HG02870 (cell line): ENCODE data around the gene SYNM.
A peak's percentile ranks its signal among the peaks of the same experiment; 100 is the strongest.

Experiments used
- ATAC-seq: cut with Tn5 transposase; IDR thresholded peaks from one replicate; pipeline ENCODE4 v1.9.1; 2021; ENCODE audit warnings: mild to moderate bottlenecking, moderate library complexity; ENCODE audit not compliant: unreplicated experiment

The SYNM gene

DNA sequence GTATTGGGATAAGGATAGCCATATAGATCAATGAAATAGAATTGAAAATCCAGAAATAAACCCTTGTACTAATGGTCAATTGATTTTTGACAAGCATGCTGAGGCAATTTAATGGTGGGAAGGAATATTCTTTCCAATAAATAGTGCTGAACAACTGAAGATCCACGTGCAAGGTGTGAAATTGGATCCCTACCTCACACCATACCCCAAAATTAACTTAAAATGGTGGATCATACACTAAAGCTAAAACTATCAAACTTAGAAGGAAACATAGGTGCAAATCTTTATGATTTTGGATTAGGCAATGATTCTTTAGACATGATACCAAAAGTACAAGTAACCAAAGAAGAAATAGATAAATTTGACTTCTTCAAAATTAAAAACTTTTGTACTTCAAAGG lies 22.1 kb upstream of the SYNM start:
- no peak for ATAC-seq

GRCh38 chr15:99084965-99085364 lies 19.9 kb upstream of the SYNM start:
- ATAC-seq = no peak

- ATAC-seq = no peak
Observed at GRCh38 chr15:99085413-99086326, 19.2 kb upstream of the SYNM start.

DNA sequence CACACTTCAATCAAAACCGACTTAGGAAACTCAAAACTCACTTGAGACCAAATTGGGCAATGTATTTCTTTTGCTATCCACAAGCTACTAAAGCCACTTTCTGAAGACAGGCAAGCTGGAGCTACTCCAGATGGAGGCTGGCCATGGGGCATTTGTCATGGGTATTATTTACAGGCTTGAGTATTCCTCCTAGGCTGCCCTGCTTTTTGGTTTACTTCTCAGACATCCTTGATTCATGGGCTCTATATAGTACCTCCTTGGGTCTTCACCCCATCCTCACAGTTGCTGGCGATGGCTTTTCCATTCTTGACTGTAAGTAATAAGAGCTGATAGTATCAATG lies 18.6 kb upstream of the SYNM start:
- ATAC-seq = no peak

DNA sequence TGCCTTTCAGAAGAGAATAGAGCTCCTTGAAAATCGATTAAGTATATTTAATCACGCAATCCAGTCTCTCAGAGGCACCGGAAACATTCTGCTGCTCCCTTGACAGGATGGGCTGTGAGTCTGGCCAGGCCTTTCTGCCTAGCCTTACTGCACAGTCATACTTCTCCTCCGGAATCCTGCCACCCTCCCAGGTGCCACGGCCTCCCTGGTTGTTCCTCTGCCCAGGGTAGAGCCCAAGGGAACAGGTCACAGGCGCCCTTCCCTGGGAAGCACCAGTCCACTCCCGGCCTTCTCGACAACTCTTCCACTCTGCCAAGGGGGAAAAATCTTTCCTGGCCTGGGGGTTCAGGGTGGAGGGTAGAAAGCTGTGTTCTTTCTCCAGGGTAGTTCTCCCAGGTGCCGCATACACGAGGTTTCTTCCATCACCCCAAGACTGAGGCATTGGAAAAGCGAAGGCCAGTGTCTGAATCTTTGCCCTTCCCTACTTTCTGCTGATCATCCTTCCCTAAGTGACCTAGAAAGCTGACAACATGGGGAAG lies 17.4 kb upstream of the SYNM start:
- ATAC-seq = no peak

DNA sequence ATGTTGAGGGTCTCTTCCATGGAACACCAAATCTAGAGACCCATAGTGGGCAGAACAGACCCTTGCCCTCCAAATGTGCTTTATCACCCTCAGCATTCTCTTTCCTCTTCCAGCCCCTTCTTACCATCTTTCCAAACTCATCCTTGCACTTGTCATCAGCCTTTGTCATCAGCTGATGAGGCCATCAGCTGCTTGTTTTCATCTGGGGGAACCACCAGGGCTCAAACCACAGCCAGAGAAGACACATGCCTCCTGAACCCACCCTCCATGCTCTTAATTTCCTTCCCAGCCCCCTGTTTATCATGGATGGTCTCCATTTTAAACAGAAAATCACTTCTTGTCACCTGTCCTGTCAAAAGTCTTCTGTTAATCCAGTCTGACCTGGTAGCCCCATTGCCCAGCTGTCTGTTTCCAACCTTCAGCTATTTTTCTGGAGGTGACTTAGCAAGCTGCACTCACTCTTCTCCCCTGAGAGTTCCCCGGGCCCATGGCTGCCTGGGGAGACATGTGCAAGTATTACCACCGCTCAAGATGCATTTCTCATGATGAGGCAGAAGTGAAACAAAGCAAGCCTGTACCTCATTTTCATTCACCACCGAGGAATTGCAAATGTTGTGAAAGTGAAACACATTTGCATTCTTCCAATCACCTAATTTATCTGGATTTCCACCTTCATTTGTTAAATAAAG lies 14.7 kb upstream of the SYNM start:
- ATAC-seq = peak; percentile 100

DNA sequence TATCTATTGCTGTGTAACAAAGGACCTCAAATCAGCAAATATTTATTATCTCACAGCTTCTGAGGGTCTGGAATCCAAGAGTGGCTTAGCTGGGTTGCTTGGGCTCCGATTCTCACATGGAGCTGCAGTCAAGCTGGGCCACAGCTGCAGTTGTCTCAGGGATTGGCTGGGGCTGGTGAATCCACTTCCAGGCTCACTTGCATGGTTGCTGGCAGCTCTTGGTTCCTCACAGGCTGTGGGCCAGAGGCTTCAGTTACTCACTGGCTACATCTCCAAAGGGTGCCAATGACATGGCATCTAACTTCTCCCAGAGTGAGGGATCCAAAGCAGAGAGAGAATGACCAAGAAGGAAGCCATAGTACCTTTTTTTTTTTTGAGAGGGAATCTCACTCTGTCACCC lies 13.9 kb upstream of the SYNM start:
- no peak for ATAC-seq

DNA sequence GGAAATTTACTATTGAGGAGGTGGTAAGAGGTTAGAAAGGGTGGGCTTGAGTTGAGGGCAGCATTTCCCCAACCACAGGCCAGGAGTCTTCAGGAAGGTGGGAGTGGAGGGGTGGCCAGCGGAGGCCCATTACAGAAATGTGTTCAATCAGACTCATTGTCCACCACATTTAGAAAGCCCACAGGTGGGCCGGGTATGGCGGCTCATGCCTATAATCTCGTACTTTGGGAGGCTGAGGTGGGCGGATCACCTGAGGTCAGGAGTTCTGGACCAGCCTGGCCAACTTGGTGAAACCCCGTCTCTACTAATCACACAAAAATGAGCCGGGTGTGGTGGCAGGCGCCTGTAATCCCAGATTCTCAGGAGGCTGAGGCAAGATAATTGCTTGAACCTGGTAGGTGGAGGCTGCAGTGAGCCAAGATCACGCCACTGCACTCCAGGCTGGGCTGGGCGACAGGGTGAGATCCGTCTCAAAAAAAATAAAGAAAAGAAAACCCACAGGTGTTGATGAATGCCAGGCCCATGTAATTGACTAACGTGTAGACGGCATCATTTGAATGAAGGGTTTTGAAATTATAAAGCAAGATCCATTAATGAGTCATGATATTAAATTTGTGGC lies 12.2 kb upstream of the SYNM start:
- no peak for ATAC-seq

- ATAC-seq = no peak
Observed at GRCh38 chr15:99095626-99096025, 9.3 kb upstream of the SYNM start.

GRCh38 chr15:99096173-99096893 lies 8.5 kb upstream of the SYNM start:
- no peak for ATAC-seq

GRCh38 chr15:99096894-99097426 lies 7.9 kb upstream of the SYNM start:
- ATAC-seq = no peak

DNA sequence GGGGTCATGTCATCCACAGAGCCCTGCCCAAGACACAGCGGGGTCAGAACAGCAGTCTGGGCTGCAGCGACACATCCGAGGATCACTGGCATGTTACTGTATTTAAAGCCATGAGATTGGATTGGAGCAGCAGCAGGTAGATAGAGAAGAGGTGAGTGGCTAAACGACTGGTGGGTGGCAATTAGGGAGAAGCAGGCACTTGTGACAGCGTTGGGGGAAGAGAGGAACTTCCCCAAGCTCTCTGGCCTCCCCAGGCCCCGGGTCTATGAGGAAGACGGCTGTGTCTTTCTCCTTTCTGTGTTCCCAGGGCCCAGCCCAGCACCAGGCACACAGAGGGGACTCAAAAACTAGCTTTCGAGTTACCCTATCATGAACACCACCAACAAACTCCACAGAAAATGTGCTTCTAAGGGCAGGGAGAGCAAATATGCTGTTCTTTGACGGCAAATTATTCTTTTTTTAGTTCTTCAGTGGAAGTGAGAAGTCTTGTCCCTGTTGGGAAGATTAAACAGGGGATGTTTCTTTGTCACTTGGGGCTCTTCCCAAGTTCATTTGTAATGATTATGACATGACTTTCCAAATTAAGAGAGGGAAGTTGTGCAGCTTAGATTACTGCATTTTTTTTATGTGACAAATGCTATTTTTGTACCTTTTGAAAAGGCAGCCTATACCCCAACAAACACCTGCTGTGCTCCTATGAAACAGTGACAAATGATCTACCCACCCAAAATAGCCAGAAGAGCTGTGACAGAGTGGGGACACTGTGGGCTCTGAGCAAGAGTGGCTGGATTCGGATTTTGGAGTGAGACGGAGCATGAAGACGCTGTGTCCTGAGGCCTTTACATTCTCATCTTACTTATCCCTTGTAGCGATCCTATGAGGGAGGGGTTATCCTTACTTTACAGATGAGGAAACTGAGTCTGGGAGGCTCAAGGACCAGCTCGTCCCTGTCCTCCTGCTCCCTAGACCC lies 7.2 kb upstream of the SYNM start:
- ATAC-seq = no peak

DNA sequence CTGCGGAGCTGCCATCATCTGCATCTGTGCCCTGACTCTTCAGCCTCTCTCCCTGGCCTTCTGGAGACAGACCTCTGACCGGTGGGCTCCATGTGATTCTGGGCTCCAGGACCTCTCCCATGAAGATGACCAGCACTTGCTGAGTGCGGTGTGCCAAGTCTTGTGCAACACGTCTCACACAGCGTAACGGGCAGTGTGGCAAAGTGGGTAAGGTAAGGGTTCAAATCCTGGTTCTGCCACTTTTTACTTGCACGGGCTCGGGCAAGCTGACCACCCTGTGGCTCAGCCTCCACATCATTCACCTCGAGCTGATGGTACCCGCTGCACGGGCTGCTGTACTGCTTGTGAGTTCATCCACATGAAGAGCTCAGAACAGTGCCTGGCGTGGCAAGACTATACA lies 6.5 kb upstream of the SYNM start:
- ATAC-seq = no peak

DNA sequence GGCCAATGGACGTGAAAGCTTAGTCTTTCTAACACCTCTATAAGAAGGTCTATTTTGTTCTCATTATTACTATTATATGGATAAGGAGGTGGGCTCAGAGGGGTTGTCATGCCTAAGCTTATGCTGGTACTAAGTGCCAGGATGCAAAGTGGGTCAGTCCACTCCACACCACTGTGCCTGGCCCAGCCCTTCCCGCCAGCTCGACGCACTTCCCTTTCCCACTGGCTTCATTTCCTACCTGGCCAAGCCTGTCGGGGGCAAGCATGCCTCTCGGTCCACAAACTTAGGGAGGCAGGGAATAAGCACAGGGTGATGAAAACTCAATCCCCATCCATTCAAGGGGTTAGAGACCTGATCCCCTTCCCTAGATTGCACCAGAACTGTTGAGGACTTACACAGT lies 5.9 kb upstream of the SYNM start:
- ATAC-seq = no peak

GRCh38 chr15:99099661-99100060 lies 5.2 kb upstream of the SYNM start:
- no peak for ATAC-seq

DNA sequence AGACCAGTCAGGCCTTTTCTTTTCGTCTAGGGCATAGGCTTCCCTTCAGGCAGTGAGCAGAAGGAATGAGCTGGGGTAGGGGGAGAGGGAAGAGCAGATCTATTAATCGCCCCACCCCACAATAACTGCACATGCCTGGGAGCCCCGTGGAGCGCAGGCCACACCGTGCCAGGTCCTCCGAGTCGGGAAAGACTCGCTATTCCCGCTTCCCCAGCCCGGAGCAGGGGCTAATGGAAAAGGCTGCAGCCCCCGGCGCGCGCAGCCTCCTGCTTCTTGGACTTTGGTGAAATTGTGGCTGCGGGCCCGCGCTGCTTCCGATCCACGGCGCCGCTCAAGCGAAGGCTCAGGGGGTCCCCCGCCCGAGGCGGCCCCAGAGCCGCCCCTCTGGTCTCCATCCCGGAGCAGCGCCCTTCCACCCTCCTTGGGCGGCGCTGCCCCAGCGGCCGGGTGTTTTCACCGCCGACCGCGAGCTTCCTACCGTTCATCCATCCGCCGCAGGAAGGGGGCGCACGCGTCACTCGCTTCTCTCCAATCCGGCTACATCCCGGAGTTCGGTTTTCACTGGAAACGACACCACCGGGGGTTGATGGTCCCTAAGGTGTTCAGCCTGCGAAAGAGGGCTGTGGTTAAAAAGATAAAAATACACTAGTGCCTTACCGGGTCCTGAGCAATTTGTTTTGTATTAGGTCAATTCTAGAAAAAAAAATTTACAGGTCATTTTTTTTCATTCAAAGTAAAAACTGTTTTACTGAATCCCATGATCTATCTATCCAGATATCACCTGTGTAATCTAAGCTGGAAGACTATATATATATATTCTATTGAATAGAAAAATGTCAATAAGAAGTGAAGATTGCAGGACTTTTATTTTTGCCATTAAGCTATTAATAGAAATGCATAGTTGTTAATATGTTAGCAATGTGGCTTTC lies 4.4 kb upstream of the SYNM start:
- no peak for ATAC-seq

- no peak for ATAC-seq
Observed at GRCh38 chr15:99101501-99101900, 3.4 kb upstream of the SYNM start.
